ENCODE data around the gene SKIL.

SKIL gene

DNA sequence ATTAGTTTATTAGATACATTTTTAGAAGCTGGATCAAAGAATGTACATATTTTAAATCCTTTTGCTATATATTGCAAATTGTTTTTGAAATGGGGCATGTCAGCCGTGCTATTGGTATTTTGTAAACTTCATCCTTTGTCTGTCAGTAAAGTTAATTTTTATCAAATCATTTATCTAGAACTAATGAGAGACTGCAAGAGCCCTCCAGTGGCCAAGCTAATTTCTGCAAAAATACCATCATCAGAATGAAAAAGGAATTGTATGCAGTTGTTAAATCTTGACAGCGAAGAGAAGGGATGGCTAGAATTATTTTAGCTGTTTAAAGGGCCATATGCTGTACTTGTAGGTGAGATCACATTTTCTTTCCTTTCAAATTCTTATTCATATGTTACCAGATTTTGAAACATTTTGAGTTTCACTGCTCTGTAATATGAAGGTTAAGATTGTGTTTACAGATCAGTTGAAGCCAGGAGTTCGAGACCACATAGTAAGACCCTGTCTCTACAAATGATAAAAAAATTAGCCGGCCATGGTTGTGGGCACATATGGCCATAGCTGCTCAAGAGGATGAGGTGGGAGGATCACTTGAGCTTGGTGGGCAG lies 53.0 kb downstream of the SKIL start:
- TF ChIP-seq ZBTB7A (IDR thresholded peaks at IDR 0.05; ENCODE audit: low read depth) (no peak), RAD21 (IDR thresholded peaks at IDR 0.05; ENCODE audit: low read depth) (peak; percentile 75)

DNA sequence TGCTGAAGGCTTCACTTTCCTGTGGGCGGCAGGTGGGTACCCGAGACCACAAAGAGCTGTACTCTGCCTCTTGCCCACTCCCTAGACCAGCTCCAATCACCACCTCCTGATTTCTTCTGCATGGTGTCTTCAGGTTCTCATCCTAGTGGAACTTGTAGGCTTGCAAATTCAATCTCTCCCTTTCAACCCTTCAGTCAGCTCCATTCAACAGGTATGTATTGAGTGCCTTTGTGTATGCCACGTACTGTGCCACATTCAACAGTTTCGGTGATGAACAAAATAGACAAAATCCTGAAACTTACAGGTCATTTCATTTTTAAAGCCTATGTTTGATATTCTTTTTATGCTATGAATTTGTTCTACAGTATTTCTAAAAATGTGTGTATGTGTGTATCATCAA lies 55.8 kb downstream of the SKIL start:
- TF ChIP-seq TCF12 (IDR thresholded peaks at IDR 0.05; ENCODE audit: low read depth) (no peak), TEAD4 (IDR thresholded peaks at IDR 0.05) (no peak), RAD21 (IDR thresholded peaks at IDR 0.05; ENCODE audit: low read depth) (no peak), CREB1 (IDR thresholded peaks at IDR 0.05; ENCODE audit: low read depth) (no peak), CEBPB (IDR thresholded peaks at IDR 0.05) (no peak), ZBTB7A (IDR thresholded peaks at IDR 0.05; ENCODE audit: low read depth) (no peak), NFIC (IDR thresholded peaks at IDR 0.05) (no peak), TAF1 (IDR thresholded peaks at IDR 0.05; ENCODE audit: low read depth) (no peak), EP300 (IDR thresholded peaks at IDR 0.05; ENCODE audit: borderline replicate concordance) (no peak), YY1 (IDR thresholded peaks at IDR 0.05; ENCODE audit: low read depth) (no peak), FOXM1 (IDR thresholded peaks at IDR 0.05; ENCODE audit: borderline replicate concordance, low read depth) (no peak)
- TF ChIP-seq, protein P1, sequence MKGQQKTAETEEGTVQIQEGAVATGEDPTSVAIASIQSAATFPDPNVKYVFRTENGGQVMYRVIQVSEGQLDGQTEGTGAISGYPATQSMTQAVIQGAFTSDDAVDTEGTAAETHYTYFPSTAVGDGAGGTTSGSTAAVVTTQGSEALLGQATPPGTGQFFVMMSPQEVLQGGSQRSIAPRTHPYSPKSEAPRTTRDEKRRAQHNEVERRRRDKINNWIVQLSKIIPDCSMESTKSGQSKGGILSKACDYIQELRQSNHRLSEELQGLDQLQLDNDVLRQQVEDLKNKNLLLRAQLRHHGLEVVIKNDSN (IDR thresholded peaks at IDR 0.05), result no peak
- TF ChIP-seq, protein P2, sequence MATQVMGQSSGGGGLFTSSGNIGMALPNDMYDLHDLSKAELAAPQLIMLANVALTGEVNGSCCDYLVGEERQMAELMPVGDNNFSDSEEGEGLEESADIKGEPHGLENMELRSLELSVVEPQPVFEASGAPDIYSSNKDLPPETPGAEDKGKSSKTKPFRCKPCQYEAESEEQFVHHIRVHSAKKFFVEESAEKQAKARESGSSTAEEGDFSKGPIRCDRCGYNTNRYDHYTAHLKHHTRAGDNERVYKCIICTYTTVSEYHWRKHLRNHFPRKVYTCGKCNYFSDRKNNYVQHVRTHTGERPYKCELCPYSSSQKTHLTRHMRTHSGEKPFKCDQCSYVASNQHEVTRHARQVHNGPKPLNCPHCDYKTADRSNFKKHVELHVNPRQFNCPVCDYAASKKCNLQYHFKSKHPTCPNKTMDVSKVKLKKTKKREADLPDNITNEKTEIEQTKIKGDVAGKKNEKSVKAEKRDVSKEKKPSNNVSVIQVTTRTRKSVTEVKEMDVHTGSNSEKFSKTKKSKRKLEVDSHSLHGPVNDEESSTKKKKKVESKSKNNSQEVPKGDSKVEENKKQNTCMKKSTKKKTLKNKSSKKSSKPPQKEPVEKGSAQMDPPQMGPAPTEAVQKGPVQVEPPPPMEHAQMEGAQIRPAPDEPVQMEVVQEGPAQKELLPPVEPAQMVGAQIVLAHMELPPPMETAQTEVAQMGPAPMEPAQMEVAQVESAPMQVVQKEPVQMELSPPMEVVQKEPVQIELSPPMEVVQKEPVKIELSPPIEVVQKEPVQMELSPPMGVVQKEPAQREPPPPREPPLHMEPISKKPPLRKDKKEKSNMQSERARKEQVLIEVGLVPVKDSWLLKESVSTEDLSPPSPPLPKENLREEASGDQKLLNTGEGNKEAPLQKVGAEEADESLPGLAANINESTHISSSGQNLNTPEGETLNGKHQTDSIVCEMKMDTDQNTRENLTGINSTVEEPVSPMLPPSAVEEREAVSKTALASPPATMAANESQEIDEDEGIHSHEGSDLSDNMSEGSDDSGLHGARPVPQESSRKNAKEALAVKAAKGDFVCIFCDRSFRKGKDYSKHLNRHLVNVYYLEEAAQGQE (IDR thresholded peaks at IDR 0.05; ENCODE audit: low read depth), result no peak
- TF ChIP-seq, protein P3, sequence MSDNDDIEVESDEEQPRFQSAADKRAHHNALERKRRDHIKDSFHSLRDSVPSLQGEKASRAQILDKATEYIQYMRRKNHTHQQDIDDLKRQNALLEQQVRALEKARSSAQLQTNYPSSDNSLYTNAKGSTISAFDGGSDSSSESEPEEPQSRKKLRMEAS (IDR thresholded peaks at IDR 0.05), result no peak

DNA sequence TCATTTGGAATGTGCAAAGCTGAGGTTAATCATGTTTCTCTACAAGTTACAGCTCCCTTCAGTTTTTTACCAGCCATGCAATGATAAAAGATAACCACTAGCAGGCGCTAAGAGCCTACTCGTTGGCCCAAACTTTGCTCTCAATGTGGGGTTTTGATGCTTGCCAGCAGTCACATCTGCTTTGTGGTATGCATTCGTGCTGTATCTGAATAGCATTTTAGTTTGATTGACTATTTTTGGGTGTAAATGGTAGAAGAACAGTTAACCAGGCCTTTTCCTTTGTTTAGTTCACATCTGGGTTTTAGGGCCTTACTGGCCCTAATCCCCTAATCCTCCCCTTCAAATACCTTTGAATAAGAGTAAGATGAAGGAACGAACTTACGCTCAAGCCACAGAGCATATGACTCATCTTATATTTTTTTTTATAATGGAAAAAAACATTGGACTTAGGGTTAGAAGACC lies 56.7 kb downstream of the SKIL start:
- TF ChIP-seq TCF12 (IDR thresholded peaks at IDR 0.05; ENCODE audit: low read depth) (no peak), RAD21 (IDR thresholded peaks at IDR 0.05; ENCODE audit: low read depth) (peak; percentile 99)

DNA sequence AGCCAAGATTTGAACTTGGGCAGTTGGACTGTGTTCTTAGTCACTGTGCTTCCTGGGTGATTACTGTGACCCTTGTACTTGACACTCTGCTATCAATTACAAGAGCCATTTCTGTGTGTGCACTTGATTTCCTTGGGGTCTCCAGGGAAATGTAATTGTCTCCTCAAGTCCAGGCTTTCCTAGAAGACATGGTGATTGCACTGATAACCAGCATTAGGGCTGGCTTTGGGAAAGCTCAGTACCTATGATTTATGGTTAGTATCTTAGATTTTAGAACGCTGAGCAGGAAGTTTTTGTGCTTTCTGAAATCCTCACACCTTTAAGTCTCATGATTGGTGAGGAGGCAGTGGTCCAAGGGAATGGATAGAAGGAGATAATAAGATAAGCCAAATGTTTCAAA lies 59.6 kb downstream of the SKIL start:
- TF ChIP-seq NFIC (IDR thresholded peaks at IDR 0.05) (no peak), ZBTB7A (IDR thresholded peaks at IDR 0.05; ENCODE audit: low read depth) (no peak), TCF12 (IDR thresholded peaks at IDR 0.05; ENCODE audit: low read depth) (no peak), FOXM1 (IDR thresholded peaks at IDR 0.05; ENCODE audit: borderline replicate concordance, low read depth) (no peak), RAD21 (IDR thresholded peaks at IDR 0.05; ENCODE audit: low read depth) (no peak), CREB1 (IDR thresholded peaks at IDR 0.05; ENCODE audit: low read depth) (no peak), CEBPB (IDR thresholded peaks at IDR 0.05) (no peak), TAF1 (IDR thresholded peaks at IDR 0.05; ENCODE audit: low read depth) (no peak), EGR1 (IDR thresholded peaks at IDR 0.05) (no peak), YY1 (IDR thresholded peaks at IDR 0.05; ENCODE audit: low read depth) (no peak), TEAD4 (IDR thresholded peaks at IDR 0.05) (no peak), EP300 (IDR thresholded peaks at IDR 0.05; ENCODE audit: borderline replicate concordance) (no peak)
- TF ChIP-seq, protein P2 (IDR thresholded peaks at IDR 0.05; ENCODE audit: low read depth), result no peak
- TF ChIP-seq, protein P1 (IDR thresholded peaks at IDR 0.05), result no peak
- TF ChIP-seq, protein P3 (IDR thresholded peaks at IDR 0.05), result no peak

DNA sequence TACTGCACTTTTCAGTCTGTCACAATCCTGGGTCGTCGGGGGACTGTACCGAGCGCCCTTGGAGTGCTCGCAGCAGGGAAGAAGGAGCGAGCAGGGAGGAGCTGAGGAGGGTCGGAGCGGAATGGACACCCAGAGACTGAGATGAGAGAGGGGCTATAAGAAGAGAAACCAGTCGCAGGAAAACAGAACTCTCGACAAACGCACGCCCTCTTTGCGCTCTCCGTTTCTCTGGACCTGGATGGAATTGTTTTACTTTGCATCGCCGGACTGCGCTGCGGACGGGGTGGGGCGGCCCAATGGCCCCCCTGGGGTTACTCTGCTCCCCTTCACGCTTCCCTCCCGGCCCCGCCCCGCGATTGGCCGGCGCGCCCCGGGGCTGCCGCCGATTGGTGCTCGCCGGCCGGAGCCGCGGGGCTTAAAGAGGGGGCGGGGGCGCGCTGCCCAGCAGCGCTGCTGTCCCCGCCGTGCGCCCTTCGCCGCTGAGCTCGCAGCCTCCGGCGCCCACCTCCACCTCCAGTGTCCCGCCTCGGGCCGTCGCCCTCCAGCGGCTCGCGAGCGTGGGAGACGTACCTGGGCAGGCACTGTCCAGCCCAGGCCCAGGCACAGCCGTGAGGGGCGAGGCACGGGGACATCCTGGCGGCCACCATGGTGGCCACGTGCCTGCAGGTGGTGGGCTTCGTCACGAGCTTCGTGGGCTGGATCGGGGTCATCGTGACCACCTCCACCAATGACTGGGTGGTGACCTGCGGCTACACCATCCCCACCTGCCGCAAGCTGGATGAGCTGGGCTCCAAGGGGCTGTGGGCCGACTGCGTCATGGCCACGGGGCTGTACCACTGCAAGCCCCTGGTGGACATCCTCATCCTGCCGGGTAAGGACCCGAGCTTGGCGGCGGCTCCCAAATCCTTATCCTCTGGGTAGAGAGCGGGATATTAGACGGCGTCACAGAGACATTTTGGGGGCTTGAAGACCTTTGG lies 61.2 kb downstream of the SKIL start, which contains the start of gene CLDN11:
Gene CLDN11, plus strand, starts transcription at position 447 of the 977 bp plus-strand sequence. Its CDS starts 199 bp downstream, at position 646.
- peak; percentile 88; the same call in 1 of the 2 replicates for TF ChIP-seq ZBTB7A (IDR thresholded peaks at IDR 0.05; ENCODE audit: low read depth)
- TF ChIP-seq, protein P2 (IDR thresholded peaks at IDR 0.05; ENCODE audit: low read depth), result peak; percentile 39
- TF ChIP-seq EGR1 (IDR thresholded peaks at IDR 0.05), result no peak
- no peak for TF ChIP-seq CREB1 (IDR thresholded peaks at IDR 0.05; ENCODE audit: low read depth)
- TF ChIP-seq CEBPB (IDR thresholded peaks at IDR 0.05), result no peak
- TF ChIP-seq, protein P1 (IDR thresholded peaks at IDR 0.05), result peak; percentile 35; the same call in 1 of the 2 replicates
- TF ChIP-seq NFIC (IDR thresholded peaks at IDR 0.05), result no peak
- TF ChIP-seq EP300 (IDR thresholded peaks at IDR 0.05; ENCODE audit: borderline replicate concordance), result no peak
- TF ChIP-seq TEAD4 (IDR thresholded peaks at IDR 0.05), result no peak
- no peak for TF ChIP-seq TCF12 (IDR thresholded peaks at IDR 0.05; ENCODE audit: low read depth)
- TF ChIP-seq, protein P3 (IDR thresholded peaks at IDR 0.05), result peak; percentile 82; the same call in 1 of the 2 replicates
- TF ChIP-seq RAD21 (IDR thresholded peaks at IDR 0.05; ENCODE audit: low read depth), result no peak
- no peak for TF ChIP-seq FOXM1 (IDR thresholded peaks at IDR 0.05; ENCODE audit: borderline replicate concordance, low read depth)
- no peak for TF ChIP-seq TAF1 (IDR thresholded peaks at IDR 0.05; ENCODE audit: low read depth)
- no peak; the same call in 1 of the 2 replicates for TF ChIP-seq YY1 (IDR thresholded peaks at IDR 0.05; ENCODE audit: low read depth)
